Measurements from ENCODE around the gene PTPN6. TPM values are rescaled to one million over a fixed set of nuclear protein-coding genes. Genes with fewer than 3 reads are reported as not detected.
A peak's percentile ranks its signal among the peaks of the same experiment; 100 is the strongest.

PTPN6 gene
- total RNA-seq, 1 donor from 2014 or later, result 6.0 TPM

GRCh38 chr12:6965714-6966113 lies 14.6 kb downstream of the PTPN6 start:
- Mint-ChIP-seq H3K27ac (no peak overlapping the region), H3K4me1 (peaks cover 41% of the 10 kb centered on the region), H3K36me3 (peaks cover 19% of the 10 kb centered on the region), H3K9me3 (no peaks in the 10 kb centered on the region), H3K27me3 (ENCODE audit: insufficient read depth, low read depth) (peaks cover 7% of the 10 kb centered on the region), H3K4me3 (no peak overlapping the region)
- no peak for DNase-seq (ENCODE audit: low spot score)
- Histone ChIP-seq H3F3A (ENCODE audit: low read depth) (peaks cover 78% of the 10 kb centered on the region), H3K9me3 (ENCODE audit: low read depth) (no peaks in the 10 kb centered on the region), H3K79me2 (ENCODE audit: low read depth) (peaks cover 30% of the 10 kb centered on the region), H2AFZ (replicated peaks) (no peak overlapping the region), H3K4me2 (no peak overlapping the region), H4K20me1 (ENCODE audit: low read depth) (peaks cover 4% of the 10 kb centered on the region), H3K36me3 (no peaks in the 10 kb centered on the region), H3K27ac (no peak overlapping the region), H3K4me3 (no peak overlapping the region), H3K4me1 (peaks cover 27% of the 10 kb centered on the region), H3K9ac (no peak overlapping the region), H3K27me3 (no peaks in the 10 kb centered on the region)
- TF ChIP-seq, protein P1, sequence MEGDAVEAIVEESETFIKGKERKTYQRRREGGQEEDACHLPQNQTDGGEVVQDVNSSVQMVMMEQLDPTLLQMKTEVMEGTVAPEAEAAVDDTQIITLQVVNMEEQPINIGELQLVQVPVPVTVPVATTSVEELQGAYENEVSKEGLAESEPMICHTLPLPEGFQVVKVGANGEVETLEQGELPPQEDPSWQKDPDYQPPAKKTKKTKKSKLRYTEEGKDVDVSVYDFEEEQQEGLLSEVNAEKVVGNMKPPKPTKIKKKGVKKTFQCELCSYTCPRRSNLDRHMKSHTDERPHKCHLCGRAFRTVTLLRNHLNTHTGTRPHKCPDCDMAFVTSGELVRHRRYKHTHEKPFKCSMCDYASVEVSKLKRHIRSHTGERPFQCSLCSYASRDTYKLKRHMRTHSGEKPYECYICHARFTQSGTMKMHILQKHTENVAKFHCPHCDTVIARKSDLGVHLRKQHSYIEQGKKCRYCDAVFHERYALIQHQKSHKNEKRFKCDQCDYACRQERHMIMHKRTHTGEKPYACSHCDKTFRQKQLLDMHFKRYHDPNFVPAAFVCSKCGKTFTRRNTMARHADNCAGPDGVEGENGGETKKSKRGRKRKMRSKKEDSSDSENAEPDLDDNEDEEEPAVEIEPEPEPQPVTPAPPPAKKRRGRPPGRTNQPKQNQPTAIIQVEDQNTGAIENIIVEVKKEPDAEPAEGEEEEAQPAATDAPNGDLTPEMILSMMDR (IDR thresholded peaks at IDR 0.05), result no peak
- TF ChIP-seq EZH2 (IDR thresholded peaks at IDR 0.05), result no peak
- TF ChIP-seq EZH2phosphoT487 (IDR thresholded peaks at IDR 0.05), result no peak

DNA sequence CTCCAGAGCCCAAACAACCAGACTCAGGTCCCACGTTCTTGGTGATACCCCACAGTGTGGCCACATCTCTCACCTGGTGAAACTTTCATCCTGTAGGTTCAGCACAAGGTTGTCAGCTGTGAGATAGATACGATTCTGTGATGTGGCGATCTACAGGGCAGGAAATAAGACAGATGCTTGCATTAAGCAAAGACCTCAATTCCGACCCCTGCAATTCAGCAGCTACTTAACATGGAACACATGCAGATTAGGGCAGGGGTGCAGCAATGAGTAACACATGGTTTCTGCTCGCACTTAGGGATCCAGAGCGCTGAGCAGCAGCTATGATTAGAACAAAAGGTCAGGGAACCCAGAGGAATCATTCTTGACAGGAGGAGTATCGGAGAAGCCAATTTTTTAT lies 15.2 kb downstream of the PTPN6 start:
- Histone ChIP-seq H3K27me3 (no peaks in the 10 kb centered on the region), H2AFZ (replicated peaks) (no peak overlapping the region), H4K20me1 (ENCODE audit: low read depth) (peaks cover 4% of the 10 kb centered on the region), H3K4me2 (no peak overlapping the region), H3K9ac (no peak overlapping the region), H3K9me3 (ENCODE audit: low read depth) (no peaks in the 10 kb centered on the region), H3K4me1 (peaks cover 22% of the 10 kb centered on the region), H3K4me3 (no peak overlapping the region), H3K79me2 (ENCODE audit: low read depth) (peaks cover 36% of the 10 kb centered on the region), H3K36me3 (no peaks in the 10 kb centered on the region), H3F3A (ENCODE audit: low read depth) (peaks cover 77% of the 10 kb centered on the region), H3K27ac (no peak overlapping the region)
- Mint-ChIP-seq H3K4me1 (peaks cover 40% of the 10 kb centered on the region), H3K27ac (no peak overlapping the region), H3K9me3 (no peaks in the 10 kb centered on the region), H3K4me3 (no peak overlapping the region), H3K27me3 (ENCODE audit: insufficient read depth, low read depth) (peaks cover 7% of the 10 kb centered on the region), H3K36me3 (peaks cover 19% of the 10 kb centered on the region)
- TF ChIP-seq EZH2 (IDR thresholded peaks at IDR 0.05), result no peak
- TF ChIP-seq, protein P1 (IDR thresholded peaks at IDR 0.05), result no peak
- TF ChIP-seq EZH2phosphoT487 (IDR thresholded peaks at IDR 0.05), result no peak
- no peak for DNase-seq (ENCODE audit: low spot score)

- no peaks in the 10 kb centered on the region for H3K9me3 Mint-ChIP-seq
- Histone ChIP-seq H3K4me2 (no peak overlapping the region), H4K20me1 (ENCODE audit: low read depth) (peaks cover 4% of the 10 kb centered on the region), H3K9me3 (ENCODE audit: low read depth) (no peaks in the 10 kb centered on the region), H3K9ac (no peak overlapping the region), H3K36me3 (no peaks in the 10 kb centered on the region), H3K4me1 (peaks cover 22% of the 10 kb centered on the region), H3K27ac (no peak overlapping the region), H3K79me2 (ENCODE audit: low read depth) (peaks cover 49% of the 10 kb centered on the region), H3K4me3 (no peak overlapping the region), H3F3A (ENCODE audit: low read depth) (peaks cover 69% of the 10 kb centered on the region), H3K27me3 (no peaks in the 10 kb centered on the region), H2AFZ (replicated peaks) (no peak overlapping the region)
- TF ChIP-seq, protein P1 (IDR thresholded peaks at IDR 0.05), result no peak
- no peak for TF ChIP-seq EZH2 (IDR thresholded peaks at IDR 0.05)
- no peak for TF ChIP-seq EZH2phosphoT487 (IDR thresholded peaks at IDR 0.05)
- DNase-seq (ENCODE audit: low spot score), result no peak
- peaks cover 19% of the 10 kb centered on the region for H3K36me3 Mint-ChIP-seq
- H3K4me1 Mint-ChIP-seq, result peaks cover 41% of the 10 kb centered on the region
- peaks cover 6% of the 10 kb centered on the region for H3K27me3 Mint-ChIP-seq (ENCODE audit: insufficient read depth, low read depth)
- H3K4me3 Mint-ChIP-seq, result peak overlapping the region; percentile 55
- no peak overlapping the region for H3K27ac Mint-ChIP-seq
Observed at GRCh38 chr12:6967651-6968100, 16.5 kb downstream of the PTPN6 start.

Measured in neural progenitor cell (in vitro differentiated cells).